Duodenal mucosa (tissue), 2 donors: Measurements from ENCODE around the gene ADIG.

Experiments used
- H3K27ac ChIP-seq: one replicate; pipeline ENCODE4 v1.7.0; 2013; ENCODE audit warnings: low read depth, low read length
- H3K27me3 ChIP-seq, 2 donors: one replicate each; pipeline ENCODE4 v1.7.0; 2013; ENCODE audit warnings: low read length in 2 of 2, control low read depth in 1 of 2; ENCODE audit not compliant: insufficient read depth in 2 of 2, control insufficient read depth in 1 of 2
- H3K36me3 ChIP-seq, 2 donors: one replicate each; pipeline ENCODE4 v1.7.0; 2013; ENCODE audit warnings: low read length in 2 of 2, control low read depth in 1 of 2; ENCODE audit not compliant: insufficient read depth in 2 of 2, control insufficient read depth in 1 of 2
- H3K4me1 ChIP-seq, 2 donors: one replicate each; pipeline ENCODE4 v1.7.0; 2013; ENCODE audit warnings: low read length in 2 of 2, control low read depth in 1 of 2; ENCODE audit not compliant: insufficient read depth in 2 of 2, control insufficient read depth in 1 of 2
- H3K4me3 ChIP-seq, 2 donors: one replicate each; pipeline ENCODE4 v1.7.0; 2013; ENCODE audit warnings: low read length in 2 of 2, low read depth in 1 of 2
- H3K9ac ChIP-seq, 2 donors: one replicate each; pipeline ENCODE4 v1.7.0; 2013; ENCODE audit warnings: low read length in 2 of 2, low read depth in 1 of 2
- H3K9me3 ChIP-seq, 2 donors: one replicate each; pipeline ENCODE4 v1.7.0; 2013; ENCODE audit warnings: low read length in 2 of 2, control low read depth in 1 of 2; ENCODE audit not compliant: control insufficient read depth in 1 of 2

The ADIG gene

DNA sequence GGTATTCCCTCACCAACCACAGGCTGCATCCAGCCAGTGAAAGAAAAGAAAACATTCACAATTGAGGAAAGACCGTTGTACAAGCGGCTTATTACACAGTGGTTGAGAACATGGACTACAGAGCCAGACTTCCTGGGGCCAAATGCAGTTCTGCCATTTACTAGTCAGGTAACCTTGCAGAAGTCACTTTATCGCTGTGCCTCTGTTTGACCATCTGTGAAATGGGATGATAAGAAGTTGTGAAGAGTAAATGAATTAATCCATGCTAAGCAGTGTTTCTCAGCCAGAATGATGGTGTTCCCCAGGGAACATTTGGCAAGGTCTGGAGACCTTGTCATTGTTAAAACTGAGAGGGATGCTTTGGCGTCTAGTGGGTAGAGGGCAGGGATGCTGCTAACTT, 35.5 kb downstream of the ADIG start:
- Histone ChIP-seq H3K27me3 (peaks cover 3 to 10% of the 10 kb centered on the region in 2 donors), H3K4me1 (no peaks in the 10 kb centered on the region), H3K9me3 (no peaks in the 10 kb centered on the region), H3K36me3 (no peaks in the 10 kb centered on the region), H3K4me3 (no peak overlapping the region), H3K9ac (no peak overlapping the region), H3K27ac (no peak overlapping the region)

DNA sequence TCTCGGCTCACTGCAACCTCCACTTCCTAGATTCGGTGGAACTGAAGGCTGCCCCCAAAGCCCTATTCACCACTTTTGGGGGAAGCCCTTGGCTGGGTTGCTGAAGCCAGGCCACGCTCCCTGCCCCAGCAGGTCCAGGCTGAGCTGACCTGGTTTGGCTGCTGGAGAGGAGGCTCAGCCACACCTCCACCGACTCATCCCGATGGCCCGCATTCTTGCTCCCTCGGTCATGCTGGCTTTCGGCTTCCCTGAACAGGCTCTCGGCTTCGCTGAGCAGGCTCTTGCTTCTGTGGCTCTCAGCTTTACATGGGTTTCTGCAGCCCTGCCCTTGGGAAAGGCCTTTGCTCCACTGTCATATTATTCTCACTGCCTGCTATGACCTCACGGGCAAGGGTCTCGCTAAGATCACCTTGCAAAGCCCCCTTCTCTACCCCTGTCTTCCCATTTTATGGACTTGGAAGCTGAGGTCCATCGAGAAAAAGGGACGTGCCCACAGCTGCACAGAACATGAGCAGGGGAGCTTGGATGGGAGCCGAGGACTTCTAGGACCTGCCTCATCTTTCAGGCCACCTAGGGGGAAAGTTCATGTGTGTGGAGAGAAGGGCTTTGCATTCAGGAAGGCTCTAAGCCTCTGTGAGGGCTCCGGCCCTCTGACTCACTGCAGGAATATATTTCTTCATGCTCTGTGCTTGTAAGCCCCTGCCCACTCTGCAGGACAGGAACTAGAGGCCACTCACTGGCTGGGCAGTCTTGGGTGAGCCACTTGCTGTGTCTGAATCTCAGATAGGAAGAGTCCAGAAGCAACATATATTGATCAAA, 36.2 kb downstream of the ADIG start:
- Histone ChIP-seq H3K27me3 (peaks cover 3 to 10% of the 10 kb centered on the region in 2 donors), H3K4me3 (no peak overlapping the region), H3K4me1 (no peaks in the 10 kb centered on the region), H3K36me3 (no peaks in the 10 kb centered on the region), H3K9ac (no peak overlapping the region), H3K9me3 (no peaks in the 10 kb centered on the region), H3K27ac (no peak overlapping the region)

DNA sequence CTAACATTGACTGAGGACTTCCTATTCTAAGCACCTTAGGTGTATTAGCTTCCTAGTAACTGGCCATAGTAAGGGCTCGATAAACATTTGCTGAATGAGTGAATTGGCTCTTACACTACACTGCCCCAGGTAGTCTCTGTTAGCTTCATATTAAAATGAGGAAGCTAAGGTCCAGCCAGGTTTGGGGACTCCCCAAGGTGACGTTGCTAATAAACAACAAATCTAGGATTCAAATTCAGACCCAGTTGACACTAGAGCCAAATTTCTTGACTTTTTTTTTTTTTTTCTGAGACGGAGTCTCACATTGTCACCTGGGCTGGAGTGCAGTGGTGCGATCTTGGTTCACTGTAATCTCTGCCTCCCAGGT, 36.8 kb downstream of the ADIG start:
- no peak overlapping the region for H3K4me3 ChIP-seq
- H3K27ac ChIP-seq: no peak overlapping the region
- no peak overlapping the region for H3K9ac ChIP-seq
- H3K36me3 ChIP-seq: no peaks in the 10 kb centered on the region
- peaks cover 3 to 14% of the 10 kb centered on the region in 2 donors for H3K27me3 ChIP-seq
- no peaks in the 10 kb centered on the region for H3K9me3 ChIP-seq
- no peaks in the 10 kb centered on the region for H3K4me1 ChIP-seq

DNA sequence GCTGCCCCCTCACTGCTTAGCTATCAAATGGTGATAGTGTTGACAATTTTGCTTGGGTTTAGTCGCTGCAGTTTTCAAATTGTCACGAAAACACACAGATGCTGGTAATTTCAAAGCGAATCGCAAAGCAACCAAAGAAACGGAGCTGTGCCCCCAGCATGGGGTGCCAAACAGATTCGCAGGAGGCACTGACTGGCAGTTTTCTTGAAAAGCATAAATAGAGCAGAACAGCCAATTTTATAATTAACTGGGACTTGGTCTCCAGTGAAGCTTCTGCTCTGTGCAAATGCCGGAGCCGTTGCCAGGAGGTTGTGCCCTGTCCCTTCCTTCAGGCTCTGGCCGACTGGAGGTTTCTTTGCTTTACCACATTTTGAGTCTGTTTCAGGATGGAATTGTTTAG, 39.4 kb downstream of the ADIG start:
- Histone ChIP-seq H3K36me3 (no peaks in the 10 kb centered on the region), H3K9me3 (no peaks in the 10 kb centered on the region), H3K9ac (no peak overlapping the region), H3K4me3 (no peak overlapping the region), H3K27me3 (peaks cover 3 to 14% of the 10 kb centered on the region in 2 donors), H3K4me1 (no peaks in the 10 kb centered on the region), H3K27ac (no peak overlapping the region)

DNA sequence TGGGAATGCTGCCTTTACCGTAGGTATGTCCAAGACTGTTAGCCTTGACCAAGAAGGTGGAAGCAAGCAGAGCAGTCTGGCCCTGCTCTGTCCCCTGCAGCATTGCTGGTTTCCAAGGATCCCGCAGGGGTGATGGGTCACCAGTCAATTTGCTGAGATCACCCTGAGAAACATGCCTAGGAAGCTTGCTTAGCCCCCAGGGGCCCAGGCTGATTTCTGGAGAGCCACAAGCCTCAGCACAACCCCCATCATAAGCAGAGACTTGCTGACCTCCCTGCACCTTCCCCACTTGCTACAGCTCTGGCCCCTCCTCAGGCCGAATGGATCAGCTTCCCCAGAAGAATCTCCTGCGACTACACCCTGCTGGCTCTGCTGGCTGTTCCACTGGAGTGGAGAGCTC, 42.1 kb downstream of the ADIG start:
- H3K36me3 ChIP-seq: no peaks in the 10 kb centered on the region

DNA sequence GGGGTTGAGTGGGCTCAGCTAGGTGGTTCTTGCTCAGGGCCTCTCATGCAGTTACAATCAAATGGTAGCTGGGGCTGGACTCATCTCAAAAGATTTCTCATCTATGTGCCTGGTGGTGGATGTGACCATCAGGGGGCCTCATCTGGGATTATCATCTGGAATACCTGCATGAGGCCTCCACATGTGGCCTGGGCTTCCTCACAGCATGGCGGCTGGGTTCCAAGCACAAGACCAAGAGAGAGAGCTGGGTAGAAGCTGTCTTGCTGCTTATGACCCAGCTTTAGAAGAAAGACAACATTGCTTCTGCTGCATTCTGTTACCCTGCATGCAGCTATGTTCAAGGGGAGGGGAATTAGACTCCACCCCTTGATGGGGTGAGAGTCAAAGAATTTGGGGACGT, 43.1 kb downstream of the ADIG start:
- Histone ChIP-seq H3K27ac (no peak overlapping the region), H3K4me1 (no peaks in the 10 kb centered on the region), H3K4me3 (no peak overlapping the region), H3K36me3 (no peaks in the 10 kb centered on the region), H3K9ac (no peak overlapping the region), H3K9me3 (no peaks in the 10 kb centered on the region), H3K27me3 (peaks cover 0 to 4% of the 10 kb centered on the region in 2 donors)

More for the DNA sequence above, 42.1 kb downstream of the ADIG start:
- Histone ChIP-seq H3K4me1 (no peaks in the 10 kb centered on the region), H3K27ac (no peak overlapping the region), H3K9ac (no peak overlapping the region), H3K4me3 (no peak overlapping the region), H3K9me3 (no peaks in the 10 kb centered on the region), H3K27me3 (peaks cover 3 to 4% of the 10 kb centered on the region in 2 donors)

DNA sequence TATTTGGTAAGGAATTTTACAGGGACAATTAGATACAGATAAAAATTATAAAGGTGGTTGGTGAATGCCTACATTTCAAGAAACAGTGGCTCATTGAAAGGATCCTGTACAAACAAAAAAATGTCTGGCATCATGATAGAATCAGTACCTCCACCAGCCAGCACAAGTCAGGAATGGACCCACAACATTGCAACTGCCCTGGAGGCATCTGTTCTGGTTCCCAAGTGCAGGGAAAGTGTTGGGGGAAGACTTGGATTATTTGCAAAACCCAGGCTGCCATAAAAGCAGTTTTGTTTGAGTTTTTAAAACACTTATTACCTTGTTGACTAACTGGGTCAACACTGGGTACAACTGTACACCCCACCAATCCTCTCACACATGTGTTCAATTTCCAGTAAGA, 44.9 kb downstream of the ADIG start:
- Histone ChIP-seq H3K27me3 (peaks cover 0 to 4% of the 10 kb centered on the region in 2 donors), H3K9ac (no peak overlapping the region), H3K4me3 (no peak overlapping the region), H3K4me1 (no peaks in the 10 kb centered on the region), H3K36me3 (no peaks in the 10 kb centered on the region), H3K27ac (no peak overlapping the region), H3K9me3 (no peaks in the 10 kb centered on the region)

DNA sequence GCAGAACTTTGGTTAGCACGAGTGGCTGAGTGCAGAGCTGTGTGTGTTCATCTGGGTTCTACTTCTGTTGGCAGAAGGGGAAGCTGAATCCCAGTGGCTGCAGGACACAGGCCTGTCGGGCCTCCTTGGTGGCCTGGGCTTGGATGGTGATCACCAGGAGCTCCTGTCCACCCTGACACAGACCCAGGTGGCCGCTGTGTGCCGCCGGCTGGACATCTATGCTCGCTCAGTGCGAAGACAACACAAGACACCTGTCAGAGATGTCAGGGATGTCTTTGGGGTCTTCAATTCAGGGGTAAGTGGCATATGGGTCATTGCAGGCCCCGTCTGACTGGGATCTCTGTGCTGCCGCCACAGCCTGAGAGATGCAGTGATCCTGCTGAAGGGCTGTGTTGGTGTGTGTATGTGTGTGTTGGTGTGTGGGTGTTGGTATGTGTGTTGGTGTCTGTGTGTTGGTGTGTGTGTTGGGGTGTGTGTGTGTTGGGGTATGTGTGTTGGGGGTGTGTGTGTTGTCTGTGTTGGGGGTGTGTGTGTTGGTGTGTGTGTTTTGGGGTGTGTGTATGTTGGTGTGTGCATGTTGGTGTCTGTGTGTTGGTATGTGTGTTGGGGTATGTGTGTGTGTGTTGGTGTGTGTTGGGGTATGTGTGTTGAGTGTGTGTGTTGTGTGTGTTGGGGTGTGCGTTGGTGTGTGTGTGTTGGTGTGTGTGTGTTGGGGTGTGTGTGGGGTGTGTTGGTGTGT, 46.1 kb downstream of the ADIG start:
- no peak overlapping the region for H3K4me3 ChIP-seq
- peaks cover 0 to 4% of the 10 kb centered on the region in 2 donors for H3K27me3 ChIP-seq
- H3K9me3 ChIP-seq: no peaks in the 10 kb centered on the region
- H3K36me3 ChIP-seq: no peaks in the 10 kb centered on the region
- no peak overlapping the region for H3K27ac ChIP-seq
- no peaks in the 10 kb centered on the region for H3K4me1 ChIP-seq
- H3K9ac ChIP-seq: no peak overlapping the region

DNA sequence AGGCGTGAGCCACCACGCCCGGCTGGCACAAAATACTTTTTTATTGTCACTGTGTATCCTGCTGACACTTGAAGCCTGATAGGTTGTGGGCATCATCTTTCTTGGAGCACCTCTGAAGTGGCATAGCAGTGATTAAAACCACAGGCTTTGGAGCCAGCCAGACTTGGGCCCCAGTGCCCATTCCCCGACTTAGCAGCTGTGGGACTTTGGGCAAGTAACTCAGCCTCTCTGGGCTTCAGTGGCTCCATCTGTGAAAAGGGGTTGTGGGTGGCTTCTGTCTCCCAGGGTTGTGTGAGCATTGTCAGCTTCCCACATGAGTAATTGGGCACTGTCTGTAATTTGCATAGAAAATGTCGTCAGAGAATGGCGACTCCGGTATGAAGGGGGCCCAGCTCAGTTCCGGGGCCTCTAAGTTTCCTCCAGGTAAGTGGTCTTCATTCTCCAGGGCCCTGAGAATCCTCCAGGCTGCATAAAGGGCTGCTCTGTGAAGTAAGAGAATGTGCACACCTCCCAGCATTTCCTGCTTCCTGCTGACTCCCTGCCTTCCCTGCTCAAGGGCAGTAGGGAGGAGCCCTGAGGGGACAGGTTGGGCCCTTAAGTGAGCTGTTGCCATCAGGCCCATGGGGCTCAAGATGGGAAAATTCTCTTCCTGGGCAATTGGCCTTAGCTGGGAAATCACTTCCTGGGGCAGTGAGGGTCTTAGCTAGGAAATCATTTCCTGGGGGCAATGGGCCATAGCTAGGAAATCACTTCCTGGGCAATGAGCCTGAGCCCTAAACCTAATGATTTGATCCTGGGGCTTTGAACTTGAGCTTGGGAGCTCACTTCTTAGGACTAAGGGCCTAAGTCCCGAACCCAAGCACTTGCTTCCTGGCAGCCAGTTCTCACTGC, 47.8 kb downstream of the ADIG start:
- Histone ChIP-seq H3K9me3 (no peaks in the 10 kb centered on the region), H3K4me3 (no peak overlapping the region), H3K27me3 (no peaks in the 10 kb centered on the region), H3K27ac (no peak overlapping the region), H3K9ac (no peak overlapping the region), H3K4me1 (no peaks in the 10 kb centered on the region), H3K36me3 (no peaks in the 10 kb centered on the region)

DNA sequence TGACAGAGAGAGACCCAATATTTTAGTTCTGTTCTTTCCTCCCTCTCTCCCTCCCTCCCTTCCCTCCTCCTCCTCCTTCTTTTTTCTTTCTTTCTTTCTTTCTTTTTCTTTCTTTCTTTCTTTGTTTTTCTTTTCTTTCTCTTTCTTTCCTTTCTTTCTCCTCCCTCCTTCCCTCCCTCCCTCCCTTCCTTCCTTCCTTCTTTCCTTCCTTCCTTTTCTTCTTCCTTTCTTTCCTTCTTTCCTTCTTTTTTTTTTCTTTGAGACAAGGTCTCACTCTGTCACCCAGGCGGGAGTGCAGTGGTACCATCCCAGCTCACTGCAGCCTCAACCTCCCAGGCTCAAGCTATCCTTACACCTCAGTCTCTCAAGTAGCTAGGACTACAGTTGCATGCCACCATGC, 49.0 kb downstream of the ADIG start:
- Histone ChIP-seq H3K27me3 (no peaks in the 10 kb centered on the region), H3K27ac (no peak overlapping the region), H3K9ac (no peak overlapping the region), H3K4me3 (no peak overlapping the region), H3K36me3 (no peaks in the 10 kb centered on the region), H3K9me3 (no peaks in the 10 kb centered on the region), H3K4me1 (no peaks in the 10 kb centered on the region)
